Effector CD4-positive, alpha-beta T cell (primary cell): ENCODE data around the gene EEFSEC.

Experiments
- DNase-seq: peaks from one replicate; pipeline ENCODE4 v3.0.0-alpha.2; 2020

The EEFSEC gene

GRCh38 chr3:128275316-128276145 is 122.2 kb downstream of the EEFSEC start:
- DNase-seq: no peak

DNA sequence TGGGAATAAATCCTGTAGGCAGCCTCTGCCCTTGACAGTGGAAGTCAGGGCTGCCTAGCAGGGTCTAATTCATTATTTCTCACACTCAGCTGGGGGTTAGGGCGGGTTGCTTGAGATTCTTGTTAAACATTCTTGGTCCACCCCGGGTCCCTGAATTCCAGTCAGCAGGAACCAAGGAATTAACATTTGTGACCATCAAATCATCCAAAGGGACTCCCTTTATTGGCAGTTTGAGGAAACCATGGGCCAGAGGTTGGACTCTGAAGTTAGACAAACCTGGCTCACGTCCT is 122.8 kb downstream of the EEFSEC start:
- DNase-seq: no peak

- no peak for DNase-seq
These were observed 123.4 kb downstream of the EEFSEC start for GRCh38 chr3:128276577-128277183.

DNA sequence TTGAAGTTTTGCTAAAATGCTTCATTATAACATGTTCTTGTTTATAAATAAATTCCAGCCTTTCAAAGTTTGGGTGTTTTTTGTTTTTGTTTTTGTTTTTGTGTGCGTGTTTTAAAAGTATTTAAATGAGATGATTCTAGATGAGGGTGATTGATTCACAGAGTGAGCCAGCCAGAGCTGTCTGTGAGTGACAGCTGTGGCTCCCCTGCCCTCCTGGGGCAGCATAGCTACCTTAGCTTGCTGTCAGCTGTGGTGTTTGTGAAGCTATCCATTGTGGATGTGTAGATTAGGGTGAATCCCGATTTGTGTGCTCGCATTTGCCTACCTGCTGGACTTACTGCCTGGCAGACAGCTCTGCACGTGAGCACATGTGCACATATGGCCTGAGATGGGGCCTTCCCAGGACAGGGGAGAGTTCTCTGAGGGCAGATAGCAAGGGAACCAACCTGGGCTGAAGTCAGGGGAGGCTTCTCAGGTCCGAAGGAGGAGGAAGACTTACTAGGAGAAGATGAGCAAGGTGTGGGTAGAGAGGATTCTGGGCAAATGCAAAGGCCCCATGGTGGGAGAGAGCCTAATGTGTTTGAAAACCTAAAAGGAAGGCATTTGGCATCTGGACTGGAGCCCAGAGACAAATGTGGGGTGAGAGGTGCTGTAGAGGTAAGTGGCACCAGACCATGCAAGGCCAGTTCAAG is 124.2 kb downstream of the EEFSEC start:
- no peak for DNase-seq

- DNase-seq: no peak
These were observed 124.8 kb downstream of the EEFSEC start for GRCh38 chr3:128278130-128278529.

DNA sequence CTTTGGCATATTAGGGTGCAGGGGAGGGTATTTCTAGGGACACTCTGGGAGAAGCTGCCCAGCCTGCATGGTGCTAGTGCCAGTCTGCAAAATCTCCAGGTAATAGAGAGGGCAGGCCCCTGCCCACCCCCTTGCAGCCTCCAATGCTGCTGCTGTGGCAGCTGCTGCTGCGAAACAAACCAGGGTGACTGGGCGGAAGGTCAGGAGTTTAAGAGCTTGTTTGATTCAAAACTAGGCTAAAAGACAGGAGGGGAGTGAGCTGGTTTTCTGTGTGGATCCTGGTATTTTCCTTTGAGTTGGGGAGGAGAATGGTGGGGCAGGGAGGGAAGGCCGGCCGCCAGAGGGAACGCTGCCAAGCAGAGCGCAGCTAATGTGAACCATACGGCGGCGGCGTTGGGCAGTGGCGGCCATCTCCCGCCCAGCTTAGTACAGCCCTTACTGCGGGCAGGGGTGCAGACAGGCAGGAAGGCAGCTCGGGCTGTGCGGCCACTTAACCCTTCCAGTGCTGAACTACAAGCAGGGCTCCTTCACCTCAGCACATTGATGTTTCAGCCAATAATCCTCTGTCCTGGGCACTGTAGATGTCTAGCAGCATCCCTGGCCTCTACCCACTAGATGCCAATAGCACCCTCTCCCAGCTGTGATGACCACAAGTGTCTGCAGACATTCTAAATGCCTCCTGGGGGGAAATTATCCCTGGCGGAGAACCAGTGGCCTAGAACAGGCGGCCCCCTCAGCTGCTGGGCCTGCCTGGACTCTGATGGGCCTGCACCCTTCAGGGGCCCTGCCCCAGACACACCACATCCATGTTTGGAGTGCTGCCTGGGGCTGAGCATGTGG is 125.7 kb downstream of the EEFSEC start:
- no peak for DNase-seq

DNA sequence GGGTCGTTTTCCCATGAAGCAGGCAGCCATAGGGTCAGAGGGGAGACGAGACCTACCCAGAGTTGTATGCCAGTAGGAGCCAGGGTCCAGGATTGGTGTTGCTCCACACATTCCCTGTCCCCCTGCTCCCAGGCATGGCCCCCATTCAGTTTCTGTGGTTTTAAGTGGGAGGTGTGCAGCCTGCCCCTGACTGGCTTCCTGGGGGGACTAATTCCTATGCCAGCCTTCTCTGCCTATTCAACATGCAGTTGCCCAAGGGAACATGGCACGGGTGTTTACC is 126.3 kb downstream of the EEFSEC start:
- no peak for DNase-seq

DNA sequence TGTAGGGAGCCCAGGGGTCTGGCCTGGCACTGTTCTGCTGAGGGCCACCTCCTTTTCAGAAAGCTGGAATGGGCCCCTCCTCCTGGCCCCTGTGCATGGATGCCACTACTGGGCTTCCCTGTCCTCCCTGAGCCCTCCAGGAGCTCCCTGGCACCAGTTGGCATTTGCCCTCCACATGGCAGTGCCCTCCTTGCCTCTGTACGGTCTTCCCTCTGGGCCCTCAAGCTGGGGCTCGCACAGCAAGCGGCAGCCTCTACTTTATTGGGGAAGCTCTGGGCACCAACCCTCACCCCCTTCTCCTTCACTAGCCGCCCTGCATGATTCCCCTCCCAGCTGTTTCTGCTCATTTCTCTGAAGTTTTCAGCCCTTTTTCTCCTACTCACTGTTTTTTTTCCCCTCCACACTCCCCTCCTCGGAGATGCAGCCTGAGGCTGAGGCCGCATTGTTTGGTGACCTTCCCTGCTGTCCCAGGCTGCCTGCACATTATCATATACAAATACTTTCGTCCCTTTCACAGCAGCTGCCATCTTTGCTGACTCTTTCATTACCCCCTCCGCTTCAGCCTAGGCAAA is 127.3 kb downstream of the EEFSEC start:
- DNase-seq: no peak

DNA sequence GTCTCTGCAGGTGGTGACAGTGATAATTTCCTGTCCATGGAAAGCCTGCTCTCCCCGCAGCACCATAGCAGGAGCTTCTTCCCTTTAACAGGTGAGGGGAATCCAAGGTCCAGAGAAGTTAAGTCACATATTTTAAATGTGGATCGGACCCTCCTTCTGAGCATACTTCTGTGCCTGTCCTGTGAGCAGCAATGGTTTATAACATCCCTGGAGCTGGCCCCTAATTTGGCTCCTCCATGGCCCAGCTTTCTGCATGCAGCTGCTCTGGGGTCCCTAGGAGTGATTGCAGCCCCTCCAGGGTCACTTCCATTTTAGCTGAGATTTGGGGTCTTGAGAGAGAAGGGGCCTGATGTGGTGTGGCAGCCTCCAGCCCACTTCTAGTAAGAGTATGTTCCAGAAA is 127.8 kb downstream of the EEFSEC start:
- DNase-seq: no peak

DNA sequence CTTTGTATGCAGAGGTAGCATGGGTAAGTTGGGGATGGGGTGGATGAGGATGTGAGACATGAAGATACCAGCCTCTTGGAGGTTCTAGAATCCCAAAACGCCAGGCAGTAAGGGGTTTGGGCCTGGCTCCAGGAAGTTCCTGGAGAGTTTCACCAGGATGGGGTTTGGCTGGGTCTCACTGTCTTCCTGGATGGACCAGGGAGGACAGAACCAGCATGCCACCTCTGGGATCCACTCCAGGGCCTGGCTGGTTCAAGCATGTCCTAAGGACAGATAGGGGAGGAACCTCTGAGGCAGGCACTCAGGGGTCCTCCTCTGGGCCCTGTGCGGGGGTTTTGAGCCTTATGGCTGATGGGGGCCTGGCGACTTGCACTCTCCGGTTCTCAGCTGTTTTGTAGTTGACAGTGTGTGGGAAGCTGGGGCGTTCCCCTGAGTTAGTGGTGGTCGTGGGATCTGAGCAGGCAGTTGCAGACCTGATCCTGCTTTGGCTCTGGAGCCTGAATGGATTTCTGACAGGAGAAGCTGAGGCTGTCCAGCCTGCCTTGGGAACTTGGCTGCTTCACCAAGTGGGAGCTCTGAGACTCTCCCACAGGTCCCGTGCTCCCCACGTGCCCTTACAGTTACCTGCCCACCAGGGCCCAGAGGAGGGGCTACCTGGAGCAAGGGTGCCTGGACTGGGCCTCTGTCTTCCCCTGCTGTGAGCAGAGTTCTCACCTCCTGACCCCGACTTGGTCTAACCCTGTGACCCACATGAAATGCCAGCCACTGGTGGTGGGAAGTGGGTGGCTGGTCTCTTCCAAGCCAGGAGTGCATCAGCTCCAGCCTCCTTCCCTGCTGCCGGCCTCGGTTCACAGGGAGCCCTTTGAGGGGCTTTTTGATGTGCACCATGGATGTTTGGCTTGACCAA is 128.4 kb downstream of the EEFSEC start:
- no peak for DNase-seq

GRCh38 chr3:128282380-128283196 is 129.3 kb downstream of the EEFSEC start:
- DNase-seq: no peak

- DNase-seq: no peak
These were observed 130.1 kb downstream of the EEFSEC start for GRCh38 chr3:128283421-128283820.

- DNase-seq: no peak
These were observed 132.0 kb downstream of the EEFSEC start for GRCh38 chr3:128285042-128285966.

DNA sequence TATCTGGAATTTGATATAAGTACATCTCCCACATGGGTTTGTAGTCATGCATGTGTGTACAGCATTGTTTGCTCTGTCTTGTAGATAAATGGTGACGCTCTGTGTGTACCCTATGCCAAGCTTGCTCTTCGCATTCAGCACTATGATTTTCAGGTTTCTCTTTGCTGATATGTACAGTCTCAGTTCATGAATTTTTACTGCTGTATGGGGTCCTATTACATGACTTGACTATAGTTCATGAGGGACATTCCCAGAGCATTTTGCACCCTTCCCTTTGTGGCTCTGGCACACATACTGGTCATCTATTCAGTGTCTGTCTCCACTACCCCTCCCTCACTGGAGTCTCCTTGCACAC is 132.7 kb downstream of the EEFSEC start:
- no peak for DNase-seq

GRCh38 chr3:128286691-128287090 is 133.4 kb downstream of the EEFSEC start:
- no peak for DNase-seq

DNA sequence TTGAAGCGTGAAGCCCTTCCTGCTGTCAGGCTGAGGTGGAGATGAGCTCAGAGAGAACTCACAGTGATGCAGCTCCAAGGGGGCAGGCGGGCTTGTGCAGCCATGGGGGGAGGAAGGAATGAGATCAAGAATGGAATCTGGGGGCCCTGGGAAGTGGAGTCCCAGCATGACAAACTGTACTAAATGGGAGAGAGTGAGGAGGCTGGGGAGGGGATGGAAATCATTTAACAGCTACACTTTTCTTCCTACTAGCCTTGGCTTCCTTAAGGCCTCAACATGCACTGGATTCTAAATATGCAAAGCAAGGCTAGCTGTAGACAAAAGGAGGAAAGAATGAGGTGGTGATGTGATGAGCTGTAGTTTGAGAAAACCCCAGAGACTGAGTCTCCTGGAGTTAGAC is 133.9 kb downstream of the EEFSEC start:
- no peak for DNase-seq

DNA sequence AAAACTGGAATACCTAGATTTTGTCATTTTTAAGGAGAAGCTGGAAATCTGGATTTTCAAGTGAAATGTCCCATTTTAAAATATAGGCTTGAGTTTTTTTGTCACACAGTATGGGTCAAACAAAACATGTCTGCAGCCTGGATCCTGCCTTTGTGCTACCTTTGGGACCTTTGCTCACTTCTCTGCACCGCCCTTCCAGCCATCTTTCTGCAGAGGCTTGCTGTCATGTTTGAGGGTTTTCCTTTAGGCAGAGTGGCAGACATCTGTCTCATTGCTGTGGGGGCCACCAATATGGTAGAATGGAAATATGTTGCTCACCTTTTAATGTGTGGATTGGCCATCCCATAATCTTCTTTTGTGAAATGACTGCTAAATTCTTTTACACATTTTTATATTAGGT is 136.3 kb downstream of the EEFSEC start:
- no peak for DNase-seq

- DNase-seq: no peak
These were observed 137.2 kb downstream of the EEFSEC start for GRCh38 chr3:128290484-128290883.

- DNase-seq: no peak
These were observed 140.6 kb downstream of the EEFSEC start for GRCh38 chr3:128293930-128294329.

DNA sequence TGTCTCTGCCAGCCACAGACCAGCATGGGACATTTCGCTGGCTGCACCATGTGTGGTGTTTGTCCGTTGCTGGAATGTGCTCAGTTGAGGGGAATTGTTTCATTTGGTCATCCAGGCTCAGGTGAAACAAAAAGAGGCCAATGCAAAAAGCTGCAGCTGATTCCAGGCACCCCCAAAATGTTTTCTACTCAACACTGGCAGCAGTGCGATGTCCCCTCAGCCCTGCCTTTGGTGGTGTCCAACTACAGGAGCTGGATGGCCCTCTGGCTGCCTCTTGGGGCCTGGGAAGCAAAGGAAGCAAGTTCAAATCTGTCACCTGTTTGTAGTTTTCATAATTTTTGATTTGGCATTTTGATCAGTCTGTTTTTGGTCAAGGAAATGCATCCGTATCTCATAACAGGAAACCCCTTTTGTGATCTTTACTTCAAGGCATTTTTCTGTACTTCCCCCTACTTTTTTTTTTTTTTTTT is 141.8 kb downstream of the EEFSEC start:
- DNase-seq: no peak
